ENCODE results near the gene SNCA.

The SNCA gene

DNA sequence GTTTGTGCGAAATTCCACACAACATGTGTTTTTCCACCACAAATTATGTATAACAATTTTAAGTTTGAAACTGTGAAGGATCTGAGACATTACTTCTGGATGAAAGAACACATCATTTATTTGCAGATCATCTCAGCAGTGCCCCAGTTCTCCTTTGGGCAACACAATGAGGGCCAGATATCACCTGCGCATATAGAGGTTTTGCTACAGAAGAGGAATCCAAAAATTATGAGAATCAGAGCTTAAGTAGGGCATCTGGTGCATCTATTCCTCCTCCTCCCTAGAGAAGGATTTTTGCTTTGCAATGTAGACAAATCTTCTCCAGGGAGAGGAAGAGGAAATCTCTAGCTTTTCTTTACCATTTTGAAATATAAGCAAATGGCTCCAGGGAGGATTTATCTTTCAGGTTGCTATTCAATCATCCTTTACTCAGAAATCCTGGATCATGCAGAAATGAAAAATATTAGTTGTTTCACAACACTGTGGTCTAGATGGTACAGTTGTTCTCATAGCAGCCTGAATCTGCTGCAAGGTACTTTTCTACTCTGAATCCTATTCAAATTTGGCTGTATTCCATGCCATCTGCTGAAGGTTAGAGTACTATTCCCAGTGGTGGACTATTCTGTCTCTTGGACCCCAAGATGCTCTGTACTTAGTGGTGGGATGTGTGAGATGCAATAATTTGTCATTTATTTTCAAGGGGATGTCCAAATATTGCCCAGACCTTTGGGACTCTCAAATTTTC, 132.1 kb downstream of the SNCA start:
- DNase-seq (ENCODE audit: low spot score) = no peak

DNA sequence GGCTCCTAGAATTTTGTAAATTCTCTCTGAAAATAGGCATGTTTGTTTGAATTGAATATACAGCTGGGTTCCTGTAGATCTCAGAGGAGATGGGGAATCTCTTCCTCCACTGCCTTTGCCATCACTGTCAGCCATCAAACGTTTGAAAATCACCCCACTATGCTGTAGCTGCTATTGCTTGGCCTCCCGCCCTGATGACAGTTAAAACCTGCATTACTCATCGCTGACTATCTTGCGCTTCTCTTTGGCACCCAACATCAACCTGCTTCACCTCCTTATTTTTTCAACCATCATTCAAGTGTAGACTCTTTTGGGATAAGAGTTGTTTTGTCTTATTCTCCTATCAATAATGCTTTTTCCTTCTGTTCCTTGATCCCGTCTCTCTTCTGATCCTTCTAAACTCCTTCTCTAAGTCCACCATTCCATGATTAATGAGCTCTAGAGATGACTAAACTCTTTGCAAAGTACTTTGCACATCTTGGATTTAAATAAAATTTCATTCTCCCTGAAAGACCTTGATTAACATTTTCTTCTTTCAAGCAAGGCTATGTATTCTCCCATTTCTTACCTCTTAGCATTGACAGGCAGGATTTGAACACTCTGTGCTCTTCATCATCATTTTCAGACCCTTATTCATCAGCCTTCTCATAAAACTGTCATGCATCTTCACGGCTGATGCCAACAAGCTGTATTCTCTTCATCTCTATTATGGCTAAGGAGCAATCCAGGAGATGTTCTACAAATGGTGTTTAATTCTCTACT, 133.0 kb downstream of the SNCA start:
- DNase-seq (ENCODE audit: low spot score) = no peak

DNA sequence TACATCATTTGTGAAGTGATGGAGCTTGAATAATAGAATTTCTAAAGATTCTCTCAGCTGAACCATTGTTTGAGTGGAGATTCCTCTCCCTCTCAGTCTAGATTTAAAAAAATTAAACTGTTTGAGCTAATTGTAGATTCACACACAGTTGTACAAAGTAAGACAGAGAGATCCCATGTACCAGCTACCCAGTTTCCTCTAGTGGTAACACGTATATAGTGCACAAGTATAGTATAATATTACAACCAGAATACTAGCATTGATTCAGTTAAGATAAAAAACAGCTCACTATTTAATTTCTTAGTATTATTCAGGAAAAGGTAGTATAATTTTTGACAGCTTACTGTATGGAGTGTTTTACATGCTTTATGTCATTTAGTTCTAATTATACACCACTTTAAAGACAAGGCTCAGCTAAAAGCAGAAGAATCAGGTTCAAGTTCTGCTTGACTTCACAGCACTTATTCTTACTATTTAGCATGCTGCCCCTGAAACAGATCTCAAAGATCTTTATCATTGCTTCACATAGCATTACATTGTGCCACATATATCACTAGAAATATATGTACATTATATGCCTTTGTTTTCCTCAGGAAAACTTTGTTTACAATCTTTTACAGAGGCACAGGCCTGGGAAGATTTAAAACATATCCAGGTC, 136.1 kb downstream of the SNCA start:
- no peak for DNase-seq (ENCODE audit: low spot score)

DNA sequence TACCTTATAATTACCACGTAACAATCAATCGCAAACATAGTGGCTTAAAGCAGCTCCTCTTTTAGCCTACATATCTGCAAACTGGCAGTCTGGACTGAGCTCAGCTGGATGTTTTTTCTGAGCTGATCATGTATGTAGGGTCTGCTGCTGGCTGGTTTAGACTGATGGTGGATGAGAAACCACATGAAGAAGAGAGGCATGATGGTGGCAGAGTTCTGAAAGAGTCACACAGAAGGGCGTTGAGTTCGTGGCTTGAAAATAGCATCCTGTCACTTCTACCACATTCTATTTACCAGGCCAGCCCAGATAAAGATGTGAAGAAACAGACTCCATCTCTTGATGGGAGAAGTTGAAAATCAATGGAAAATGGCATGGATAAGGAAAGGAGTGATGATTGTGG, 151.3 kb downstream of the SNCA start:
- DNase-seq (ENCODE audit: low spot score) = no peak

DNA sequence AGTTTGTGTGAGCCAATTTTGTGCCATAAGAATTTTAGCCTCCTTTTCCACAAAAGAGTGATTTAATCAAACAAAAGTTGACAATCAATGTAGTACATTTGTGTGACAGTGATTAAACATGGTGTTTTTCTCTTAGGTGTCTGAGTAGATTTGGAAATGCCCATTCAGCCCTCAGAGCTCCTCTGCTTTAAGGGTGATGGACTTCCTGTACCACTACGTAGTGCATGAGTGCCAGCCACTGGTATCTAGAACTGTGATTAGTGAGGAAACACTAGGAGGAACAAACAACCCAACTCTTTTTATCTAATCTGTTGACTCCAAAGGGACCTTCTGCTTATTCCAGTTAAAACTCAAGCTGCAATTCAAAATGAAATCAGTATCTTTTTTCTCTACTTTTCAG, 151.7 kb downstream of the SNCA start:
- DNase-seq (ENCODE audit: low spot score) = no peak

DNA sequence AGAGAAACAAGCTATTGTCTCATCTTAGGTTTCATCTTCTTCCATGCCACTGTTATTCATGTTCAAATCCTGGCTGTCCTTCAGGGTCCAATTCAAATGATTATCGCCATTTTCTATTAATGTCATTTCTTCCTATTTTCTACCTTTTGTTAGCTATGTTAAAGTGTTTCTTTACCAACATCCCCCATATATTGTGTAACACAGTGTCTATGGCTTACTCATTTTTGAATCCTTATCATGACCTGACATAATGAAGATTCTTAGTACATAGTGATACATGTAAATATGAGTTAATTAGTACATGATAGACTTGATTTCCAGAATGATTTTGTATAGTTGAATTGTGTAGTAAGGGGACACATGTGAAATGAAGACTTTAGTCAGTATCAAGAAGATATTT, 152.4 kb downstream of the SNCA start:
- no peak for DNase-seq (ENCODE audit: low spot score)

DNA sequence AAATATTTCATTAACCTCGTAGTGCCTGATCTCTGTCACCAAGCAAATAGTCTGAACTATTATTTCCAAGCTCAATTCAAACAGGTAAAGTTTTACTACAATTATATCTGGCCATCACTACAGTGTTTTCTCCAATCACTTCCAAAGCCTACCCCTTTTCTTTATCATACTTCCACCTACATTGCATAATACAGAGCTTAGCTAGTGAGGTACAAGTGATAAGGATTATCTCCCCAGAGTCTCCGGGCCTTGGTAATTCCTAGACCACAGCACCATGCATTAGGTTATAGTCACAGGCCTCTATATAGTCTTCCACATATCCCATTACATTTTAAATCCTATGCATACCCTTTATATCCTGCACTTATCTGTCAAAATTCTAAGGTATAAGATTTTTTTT, 154.2 kb downstream of the SNCA start:
- DNase-seq (ENCODE audit: low spot score) = no peak

DNA sequence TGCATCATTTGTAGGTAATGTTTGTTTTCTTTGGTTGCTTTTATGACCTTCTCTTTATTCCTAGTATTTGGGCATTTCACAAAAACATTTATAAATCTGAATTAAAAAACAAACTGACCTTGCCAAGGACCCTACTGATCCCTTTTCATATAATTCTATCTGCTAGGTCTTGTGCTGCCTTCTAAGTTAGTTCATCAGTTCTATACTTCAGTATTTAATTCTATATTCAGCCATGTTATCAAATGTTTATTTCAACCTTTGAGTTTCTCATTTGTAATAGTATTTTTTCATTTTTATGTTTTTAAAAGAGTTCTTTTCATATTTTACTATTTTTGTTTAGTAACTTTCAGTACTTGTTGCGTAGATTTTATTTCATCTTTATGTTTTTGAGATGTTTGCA, 155.3 kb downstream of the SNCA start:
- DNase-seq (ENCODE audit: low spot score) = no peak

DNA sequence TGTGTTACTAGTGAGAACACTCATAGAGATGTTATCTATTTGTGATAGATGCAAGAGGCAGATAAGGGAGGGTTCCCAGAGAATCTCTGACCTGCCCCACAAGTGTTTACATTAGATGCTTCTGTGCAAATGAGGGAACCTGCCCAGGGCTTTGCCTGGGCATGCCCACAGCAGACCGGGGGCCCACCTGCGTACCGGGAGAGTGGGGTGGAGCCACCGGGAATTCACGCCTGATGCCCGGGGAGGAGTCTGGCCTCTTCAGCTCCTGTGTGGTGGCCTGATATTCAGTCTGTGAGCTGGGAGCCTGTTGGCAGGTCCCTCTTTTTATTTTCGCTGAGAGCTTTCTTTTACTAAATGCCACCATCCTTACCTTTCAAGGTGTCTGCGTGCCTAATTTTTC, 155.7 kb downstream of the SNCA start:
- no peak for DNase-seq (ENCODE audit: low spot score)

DNA sequence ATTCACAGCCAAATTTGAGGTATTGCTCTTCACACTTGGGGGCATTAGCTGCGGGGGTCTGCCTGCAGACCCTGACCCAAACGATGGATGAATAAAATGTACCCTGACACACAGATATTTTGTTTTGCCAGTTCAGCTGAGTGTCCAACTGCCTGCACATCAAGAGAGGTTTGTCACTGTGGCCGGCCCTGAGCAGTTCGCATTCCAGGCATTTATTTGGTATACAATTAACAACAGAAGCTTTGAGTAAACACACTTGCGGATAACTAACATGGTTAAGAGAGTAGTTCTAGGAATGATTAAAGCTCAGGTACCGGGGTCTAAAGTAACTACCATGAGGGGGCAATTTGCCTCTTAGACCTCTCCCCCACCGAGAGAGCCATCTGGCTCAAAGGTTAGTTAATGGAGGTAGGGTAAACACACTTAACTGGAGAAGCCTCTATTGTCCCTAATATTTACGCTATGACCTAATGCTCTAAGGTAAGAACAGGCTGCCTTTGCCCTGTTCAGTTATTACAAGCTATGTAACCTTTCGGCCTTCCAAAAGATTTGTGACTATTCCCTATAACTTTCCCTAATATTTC, 162.0 kb downstream of the SNCA start:
- no peak for DNase-seq (ENCODE audit: low spot score)
